HepG2 (cell line): Measurements from ENCODE around the gene PLIN3. TPM values are rescaled to one million over a fixed set of nuclear protein-coding genes. Genes with fewer than 3 reads are reported as not detected.

ENCODE experiments used
- ATF2 ChIP-seq: sonication (generic); formaldehyde crosslinking; IDR thresholded peaks from 2 replicates; pipeline ENCODE4 v1.4.0; 2020; ENCODE audit warnings: missing genetic modification reagents
- ATF6 ChIP-seq: sonication (generic); formaldehyde crosslinking; conservative IDR thresholded peaks from 2 replicates; pipeline ENCODE4 v1.4.0; 2020; ENCODE audit warnings: missing genetic modification reagents
- CBX5 ChIP-seq: sonication (generic); formaldehyde crosslinking; IDR thresholded peaks from 2 replicates; pipeline ENCODE4 v1.4.0; 2020; ENCODE audit warnings: missing genetic modification reagents, borderline replicate concordance
- CEBPB ChIP-seq: IDR thresholded peaks from 2 replicates; pipeline ENCODE4 v1.6.1; 2011; ENCODE audit warnings: low read depth, low read length, improper control_type of control experiment, borderline replicate concordance
- HNRNPLL ChIP-seq: fragments of 200-400 bp; formaldehyde crosslinking; IDR thresholded peaks from 2 replicates; pipeline ENCODE4 v1.6.1; 2017; ENCODE audit warnings: mild to moderate bottlenecking, low read depth, low read length; ENCODE audit not compliant: poor library complexity, severe bottlenecking
- IRF9 ChIP-seq: sonication (generic); formaldehyde crosslinking; IDR thresholded peaks from 2 replicates; pipeline ENCODE4 v1.8.0; 2022; ENCODE audit warnings: missing genetic modification reagents, mild to moderate bottlenecking, borderline replicate concordance
- JDP2 ChIP-seq: sonication (generic); formaldehyde crosslinking; IDR thresholded peaks from 2 replicates; pipeline ENCODE4 v1.8.1; 2022; ENCODE audit warnings: missing genetic modification reagents, borderline replicate concordance
- MLLT10 ChIP-seq: sonication (generic); formaldehyde crosslinking; IDR thresholded peaks from 2 replicates; pipeline ENCODE4 v1.4.0; 2020; ENCODE audit warnings: missing genetic modification reagents
- ONECUT2 ChIP-seq: sonication (generic); formaldehyde crosslinking; IDR thresholded peaks from 2 replicates; pipeline ENCODE4 v1.4.0; 2020; ENCODE audit warnings: missing genetic modification reagents
- PAF1 ChIP-seq: IDR thresholded peaks from 2 replicates; pipeline ENCODE4 v1.6.1; 2016; ENCODE audit warnings: missing genetic modification reagents, missing compliant biosample characterization
- TEAD3 ChIP-seq: optimal IDR thresholded peaks from 2 replicates; pipeline ENCODE3; 2016; ENCODE audit warnings: borderline replicate concordance
- THAP11 ChIP-seq: IDR thresholded peaks from 2 replicates; pipeline ENCODE4 v1.6.1; 2016; ENCODE audit warnings: missing biosample characterization, missing genetic modification reagents
- ZNF232 ChIP-seq: sonication (generic); formaldehyde crosslinking; IDR thresholded peaks from 2 replicates; pipeline ENCODE4 v1.4.0; 2020; ENCODE audit warnings: missing genetic modification reagents, borderline replicate concordance
- polyA plus RNA-seq, 8 experiments: library from polyadenylated mRNA; depleted of rRNA in 3 of 8; stranded (reverse) in 7 of 8; unstranded in 1 of 8; fragments of >200 nt; fragmentation: Illumina TruSeq in 4 of 8; extraction: Trizol in 4 of 8; gene quantifications; 2 replicates each; pipeline versions ENCODE4 v1.2.1 to v1.2.3, GENCODE V29; 2011 to 2016; ENCODE audit warnings: low read depth in 4 of 8, missing spikeins in 1 of 8, mixed read lengths in 1 of 8; ENCODE audit not compliant: insufficient read depth in 1 of 8
- total RNA-seq, 5 experiments: library from RNA; depleted of rRNA; stranded (reverse); fragments of >200 nt; fragmentation: Illumina TruSeq; extraction: Trizol; gene quantifications; 2 replicates each; pipeline ENCODE4 v1.2.3, GENCODE V29; 2016; ENCODE audit warnings: low read depth in 1 of 5
- TF ChIP-seq, protein P1 (sequence below): sonication (generic); formaldehyde crosslinking; IDR thresholded peaks from 2 replicates; pipeline ENCODE4 v1.5.0; 2020; ENCODE audit warnings: missing genetic modification reagents
- TF ChIP-seq, protein P2 (sequence below): sonication (generic); formaldehyde crosslinking; IDR thresholded peaks from 2 replicates; pipeline ENCODE4 v1.5.0; 2020; ENCODE audit warnings: mild to moderate bottlenecking, missing genetic modification reagents

Gene PLIN3
- total and polyA plus RNA-seq, 2 of the 13 experiments (the other 11 are each of a cell fraction or from before 2014, with no cell fraction given): 49.3 to 57.9 TPM

DNA sequence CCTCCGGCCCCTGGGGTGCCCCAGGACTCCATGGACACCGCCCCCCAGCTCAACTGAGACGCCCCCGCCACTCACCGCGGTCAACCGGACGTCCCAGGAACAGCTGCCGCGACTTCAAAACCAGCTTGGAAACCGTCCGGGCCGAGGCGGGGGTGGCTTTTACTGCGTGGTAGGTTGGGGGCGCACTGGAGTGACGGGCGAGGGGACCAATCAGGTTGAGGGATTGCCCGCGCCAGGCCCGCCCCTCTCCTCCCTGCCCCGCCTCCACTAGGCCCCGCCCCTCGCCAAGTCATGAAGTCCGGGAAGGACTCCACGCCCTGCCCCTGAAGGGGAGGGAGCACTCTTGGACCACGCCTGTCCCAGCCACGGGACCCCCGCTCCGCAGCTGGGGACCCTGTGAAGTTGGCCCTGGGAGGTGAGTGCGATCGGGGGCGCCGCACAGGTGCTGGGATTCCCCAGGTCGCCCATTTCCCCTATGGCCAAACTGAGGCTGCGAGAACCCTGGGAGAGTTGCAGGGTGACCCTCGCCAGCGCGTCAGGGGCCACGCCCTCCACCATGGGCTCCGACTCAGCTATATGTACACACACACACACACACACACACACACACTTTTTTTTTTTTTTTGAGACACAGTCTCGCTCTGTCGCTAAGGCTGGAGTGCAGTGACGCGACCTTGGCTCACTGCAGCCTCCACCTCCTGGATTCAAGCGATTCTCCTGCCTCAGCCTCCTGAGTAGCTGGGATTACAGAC lies at the start of gene PLIN3 (continued):
- TF ChIP-seq, protein P1, sequence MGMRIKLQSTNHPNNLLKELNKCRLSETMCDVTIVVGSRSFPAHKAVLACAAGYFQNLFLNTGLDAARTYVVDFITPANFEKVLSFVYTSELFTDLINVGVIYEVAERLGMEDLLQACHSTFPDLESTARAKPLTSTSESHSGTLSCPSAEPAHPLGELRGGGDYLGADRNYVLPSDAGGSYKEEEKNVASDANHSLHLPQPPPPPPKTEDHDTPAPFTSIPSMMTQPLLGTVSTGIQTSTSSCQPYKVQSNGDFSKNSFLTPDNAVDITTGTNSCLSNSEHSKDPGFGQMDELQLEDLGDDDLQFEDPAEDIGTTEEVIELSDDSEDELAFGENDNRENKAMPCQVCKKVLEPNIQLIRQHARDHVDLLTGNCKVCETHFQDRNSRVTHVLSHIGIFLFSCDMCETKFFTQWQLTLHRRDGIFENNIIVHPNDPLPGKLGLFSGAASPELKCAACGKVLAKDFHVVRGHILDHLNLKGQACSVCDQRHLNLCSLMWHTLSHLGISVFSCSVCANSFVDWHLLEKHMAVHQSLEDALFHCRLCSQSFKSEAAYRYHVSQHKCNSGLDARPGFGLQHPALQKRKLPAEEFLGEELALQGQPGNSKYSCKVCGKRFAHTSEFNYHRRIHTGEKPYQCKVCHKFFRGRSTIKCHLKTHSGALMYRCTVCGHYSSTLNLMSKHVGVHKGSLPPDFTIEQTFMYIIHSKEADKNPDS (CRISPR knock-in tag): no peak
- TF ChIP-seq, protein P2, sequence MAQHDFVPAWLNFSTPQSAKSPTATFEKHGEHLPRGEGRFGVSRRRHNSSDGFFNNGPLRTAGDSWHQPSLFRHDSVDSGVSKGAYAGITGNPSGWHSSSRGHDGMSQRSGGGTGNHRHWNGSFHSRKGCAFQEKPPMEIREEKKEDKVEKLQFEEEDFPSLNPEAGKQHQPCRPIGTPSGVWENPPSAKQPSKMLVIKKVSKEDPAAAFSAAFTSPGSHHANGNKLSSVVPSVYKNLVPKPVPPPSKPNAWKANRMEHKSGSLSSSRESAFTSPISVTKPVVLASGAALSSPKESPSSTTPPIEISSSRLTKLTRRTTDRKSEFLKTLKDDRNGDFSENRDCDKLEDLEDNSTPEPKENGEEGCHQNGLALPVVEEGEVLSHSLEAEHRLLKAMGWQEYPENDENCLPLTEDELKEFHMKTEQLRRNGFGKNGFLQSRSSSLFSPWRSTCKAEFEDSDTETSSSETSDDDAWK (CRISPR knock-in tag): no peak
- no peak for TF ChIP-seq CEBPB
- no peak for TF ChIP-seq TEAD3 (CRISPR knock-in tag)
- no peak for TF ChIP-seq ZNF232
- no peak for TF ChIP-seq ATF2 (CRISPR knock-in tag)
- TF ChIP-seq MLLT10 (CRISPR knock-in tag): no peak
- TF ChIP-seq IRF9 (CRISPR knock-in tag): no peak; the same call in 1 of the 2 replicates
- no peak for TF ChIP-seq THAP11 (CRISPR knock-in tag)
- no peak for TF ChIP-seq ATF6 (CRISPR knock-in tag)
- TF ChIP-seq HNRNPLL: peak; percentile 29
- TF ChIP-seq ONECUT2 (CRISPR knock-in tag): no peak
- no peak for TF ChIP-seq PAF1 (CRISPR knock-in tag)
- no peak for TF ChIP-seq JDP2 (CRISPR knock-in tag)
- peak; percentile 83 for TF ChIP-seq CBX5 (CRISPR knock-in tag)
